ENCODE data around the gene GREM2.

- TF ChIP-seq, protein P1, sequence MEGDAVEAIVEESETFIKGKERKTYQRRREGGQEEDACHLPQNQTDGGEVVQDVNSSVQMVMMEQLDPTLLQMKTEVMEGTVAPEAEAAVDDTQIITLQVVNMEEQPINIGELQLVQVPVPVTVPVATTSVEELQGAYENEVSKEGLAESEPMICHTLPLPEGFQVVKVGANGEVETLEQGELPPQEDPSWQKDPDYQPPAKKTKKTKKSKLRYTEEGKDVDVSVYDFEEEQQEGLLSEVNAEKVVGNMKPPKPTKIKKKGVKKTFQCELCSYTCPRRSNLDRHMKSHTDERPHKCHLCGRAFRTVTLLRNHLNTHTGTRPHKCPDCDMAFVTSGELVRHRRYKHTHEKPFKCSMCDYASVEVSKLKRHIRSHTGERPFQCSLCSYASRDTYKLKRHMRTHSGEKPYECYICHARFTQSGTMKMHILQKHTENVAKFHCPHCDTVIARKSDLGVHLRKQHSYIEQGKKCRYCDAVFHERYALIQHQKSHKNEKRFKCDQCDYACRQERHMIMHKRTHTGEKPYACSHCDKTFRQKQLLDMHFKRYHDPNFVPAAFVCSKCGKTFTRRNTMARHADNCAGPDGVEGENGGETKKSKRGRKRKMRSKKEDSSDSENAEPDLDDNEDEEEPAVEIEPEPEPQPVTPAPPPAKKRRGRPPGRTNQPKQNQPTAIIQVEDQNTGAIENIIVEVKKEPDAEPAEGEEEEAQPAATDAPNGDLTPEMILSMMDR (conservative IDR thresholded peaks at IDR 0.05; ENCODE audit: low read length): no peak
- TF ChIP-seq EZH2phosphoT487 (IDR thresholded peaks at IDR 0.05; ENCODE audit: borderline replicate concordance): no peak
These were observed 100.2 kb downstream of the GREM2 start for GRCh38 chr1:240511789-240512188.

Measured in Loucy (cell line).